Islet precursor cell (in vitro differentiated cells): ENCODE data around the gene NEMP2.
A peak's percentile ranks its signal among the peaks of the same experiment; 100 is the strongest.

Experiments used
- DNase-seq: peaks from one replicate; pipeline ENCODE4 v3.0.0-alpha.2; 2018

Gene NEMP2

GRCh38 chr2:190554357-190555006 is 20.0 kb upstream of the NEMP2 start:
- DNase-seq: peak; percentile 62

- DNase-seq: no peak
Observed at GRCh38 chr2:190553254-190553653, 18.7 kb upstream of the NEMP2 start.

- no peak for DNase-seq
Observed at GRCh38 chr2:190551928-190552327, 17.4 kb upstream of the NEMP2 start.

- DNase-seq: no peak
Observed at GRCh38 chr2:190550137-190550536, 15.6 kb upstream of the NEMP2 start.

GRCh38 chr2:190547886-190548285 is 13.4 kb upstream of the NEMP2 start:
- no peak for DNase-seq

GRCh38 chr2:190546734-190547133 is 12.2 kb upstream of the NEMP2 start:
- DNase-seq: no peak

GRCh38 chr2:190545555-190546385 is 11.2 kb upstream of the NEMP2 start:
- no peak for DNase-seq

GRCh38 chr2:190545093-190545492 is 10.6 kb upstream of the NEMP2 start:
- DNase-seq: no peak

GRCh38 chr2:190540048-190540447 is 5.5 kb upstream of the NEMP2 start:
- DNase-seq: no peak

- DNase-seq: no peak
Observed at GRCh38 chr2:190538201-190538600, 3.7 kb upstream of the NEMP2 start.

GRCh38 chr2:190537765-190538164 is 3.2 kb upstream of the NEMP2 start:
- DNase-seq: no peak

- no peak for DNase-seq
Observed at GRCh38 chr2:190535586-190535985, 1.1 kb upstream of the NEMP2 start.

GRCh38 chr2:190535121-190535439 is 558 bp upstream of the NEMP2 start:
- DNase-seq: no peak

- DNase-seq: no peak
Observed at GRCh38 chr2:190533968-190534309, 583 bp downstream of the NEMP2 start.

- no peak for DNase-seq
Observed at GRCh38 chr2:190533175-190533967, 1.2 kb downstream of the NEMP2 start.

GRCh38 chr2:190532581-190532980 is 1.9 kb downstream of the NEMP2 start:
- no peak for DNase-seq

GRCh38 chr2:190530248-190530900 is 4.1 kb downstream of the NEMP2 start:
- DNase-seq: no peak

GRCh38 chr2:190529486-190530247 is 4.9 kb downstream of the NEMP2 start:
- DNase-seq: no peak

- no peak for DNase-seq
Observed at GRCh38 chr2:190528521-190529001, 6.0 kb downstream of the NEMP2 start.

- DNase-seq: no peak
Observed at GRCh38 chr2:190527918-190528317, 6.6 kb downstream of the NEMP2 start.

GRCh38 chr2:190527214-190527613 is 7.3 kb downstream of the NEMP2 start:
- DNase-seq: no peak

GRCh38 chr2:190526105-190526750 is 8.3 kb downstream of the NEMP2 start:
- no peak for DNase-seq
